Astrocyte of the cerebellum (primary cell): ENCODE measurements around the gene NCS1.

Experiments used
- DNase-seq: peaks from one replicate; pipeline ENCODE4 v3.0.0-alpha.2; 2011; ENCODE audit warnings: low read depth
- H3K4me3 ChIP-seq: 2 replicates; pipeline ENCODE4 v1.5.1; 2011; ENCODE audit warnings: mild to moderate bottlenecking, low read depth, low read length, moderate library complexity
- in situ Hi-C: cut with HindIII; loops from 2 replicates; pipeline ENCODE4 v1.10.0; 2017; ENCODE audit warnings: low sequenced_read_pairs
- TF ChIP-seq, protein P1 (sequence below): IDR thresholded peaks from 2 replicates; pipeline ENCODE4 v1.5.1; 2012; ENCODE audit warnings: low read length, low read depth, moderate library complexity, mild to moderate bottlenecking; ENCODE audit errors: missing control alignments

The NCS1 gene

DNA sequence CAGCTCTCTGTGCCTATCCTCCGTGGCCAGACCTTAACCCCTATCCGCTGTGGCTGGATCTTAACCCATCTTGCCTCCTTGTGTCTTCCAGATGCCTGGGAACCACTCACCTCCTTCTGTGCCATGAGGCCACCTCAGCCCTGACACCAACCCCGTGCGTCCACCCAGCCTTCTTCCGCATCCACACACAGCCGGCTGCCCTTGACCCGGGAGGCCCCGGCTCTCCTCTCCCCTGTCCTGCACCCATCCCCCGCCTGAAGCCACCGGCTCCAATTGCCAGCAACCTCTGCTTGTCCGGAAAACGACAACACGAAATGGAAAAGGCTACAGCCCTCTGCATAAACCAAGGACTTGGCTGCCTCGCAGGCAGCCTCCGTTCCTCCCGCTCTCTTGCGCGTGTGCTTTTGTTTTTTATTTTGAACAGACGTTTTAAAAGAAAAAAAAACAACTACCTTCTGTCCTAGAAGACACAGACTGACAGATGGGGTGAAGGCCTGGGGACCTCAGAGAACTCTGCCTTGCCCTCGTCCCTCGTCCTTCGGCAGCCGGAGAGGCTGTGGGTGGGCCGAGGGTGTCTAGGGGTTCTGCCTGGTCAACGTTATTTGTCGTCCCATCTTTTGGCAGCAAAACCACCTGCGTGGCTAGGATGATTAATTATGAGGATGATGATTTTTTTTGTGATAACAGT, 60.8 kb downstream of the NCS1 start:
- TF ChIP-seq, protein P1, sequence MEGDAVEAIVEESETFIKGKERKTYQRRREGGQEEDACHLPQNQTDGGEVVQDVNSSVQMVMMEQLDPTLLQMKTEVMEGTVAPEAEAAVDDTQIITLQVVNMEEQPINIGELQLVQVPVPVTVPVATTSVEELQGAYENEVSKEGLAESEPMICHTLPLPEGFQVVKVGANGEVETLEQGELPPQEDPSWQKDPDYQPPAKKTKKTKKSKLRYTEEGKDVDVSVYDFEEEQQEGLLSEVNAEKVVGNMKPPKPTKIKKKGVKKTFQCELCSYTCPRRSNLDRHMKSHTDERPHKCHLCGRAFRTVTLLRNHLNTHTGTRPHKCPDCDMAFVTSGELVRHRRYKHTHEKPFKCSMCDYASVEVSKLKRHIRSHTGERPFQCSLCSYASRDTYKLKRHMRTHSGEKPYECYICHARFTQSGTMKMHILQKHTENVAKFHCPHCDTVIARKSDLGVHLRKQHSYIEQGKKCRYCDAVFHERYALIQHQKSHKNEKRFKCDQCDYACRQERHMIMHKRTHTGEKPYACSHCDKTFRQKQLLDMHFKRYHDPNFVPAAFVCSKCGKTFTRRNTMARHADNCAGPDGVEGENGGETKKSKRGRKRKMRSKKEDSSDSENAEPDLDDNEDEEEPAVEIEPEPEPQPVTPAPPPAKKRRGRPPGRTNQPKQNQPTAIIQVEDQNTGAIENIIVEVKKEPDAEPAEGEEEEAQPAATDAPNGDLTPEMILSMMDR: no peak
- no peak for DNase-seq
- in situ Hi-C loops: no loop called here
- H3K4me3 ChIP-seq: no peak overlapping the region

DNA sequence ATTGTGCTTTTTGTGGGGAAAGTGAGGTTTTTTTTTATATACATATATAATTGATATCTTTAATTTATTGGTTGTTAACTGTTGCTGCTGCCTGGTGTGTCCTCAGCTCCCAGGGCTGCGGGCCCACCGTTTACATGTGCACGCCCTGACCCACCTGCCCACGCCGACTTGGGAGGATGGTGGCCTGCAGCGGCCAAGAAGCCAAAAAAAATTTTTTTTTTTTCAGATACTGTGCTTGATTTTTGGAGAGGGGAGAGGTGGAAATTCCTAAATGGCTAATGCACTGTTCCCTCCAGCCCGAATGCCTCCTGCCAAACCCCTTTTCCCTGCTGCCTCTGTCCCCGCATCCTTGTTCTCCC, 61.4 kb downstream of the NCS1 start:
- in situ Hi-C loops: no loop called here
- no peak for DNase-seq
- TF ChIP-seq, protein P1: no peak
- H3K4me3 ChIP-seq: no peak overlapping the region

DNA sequence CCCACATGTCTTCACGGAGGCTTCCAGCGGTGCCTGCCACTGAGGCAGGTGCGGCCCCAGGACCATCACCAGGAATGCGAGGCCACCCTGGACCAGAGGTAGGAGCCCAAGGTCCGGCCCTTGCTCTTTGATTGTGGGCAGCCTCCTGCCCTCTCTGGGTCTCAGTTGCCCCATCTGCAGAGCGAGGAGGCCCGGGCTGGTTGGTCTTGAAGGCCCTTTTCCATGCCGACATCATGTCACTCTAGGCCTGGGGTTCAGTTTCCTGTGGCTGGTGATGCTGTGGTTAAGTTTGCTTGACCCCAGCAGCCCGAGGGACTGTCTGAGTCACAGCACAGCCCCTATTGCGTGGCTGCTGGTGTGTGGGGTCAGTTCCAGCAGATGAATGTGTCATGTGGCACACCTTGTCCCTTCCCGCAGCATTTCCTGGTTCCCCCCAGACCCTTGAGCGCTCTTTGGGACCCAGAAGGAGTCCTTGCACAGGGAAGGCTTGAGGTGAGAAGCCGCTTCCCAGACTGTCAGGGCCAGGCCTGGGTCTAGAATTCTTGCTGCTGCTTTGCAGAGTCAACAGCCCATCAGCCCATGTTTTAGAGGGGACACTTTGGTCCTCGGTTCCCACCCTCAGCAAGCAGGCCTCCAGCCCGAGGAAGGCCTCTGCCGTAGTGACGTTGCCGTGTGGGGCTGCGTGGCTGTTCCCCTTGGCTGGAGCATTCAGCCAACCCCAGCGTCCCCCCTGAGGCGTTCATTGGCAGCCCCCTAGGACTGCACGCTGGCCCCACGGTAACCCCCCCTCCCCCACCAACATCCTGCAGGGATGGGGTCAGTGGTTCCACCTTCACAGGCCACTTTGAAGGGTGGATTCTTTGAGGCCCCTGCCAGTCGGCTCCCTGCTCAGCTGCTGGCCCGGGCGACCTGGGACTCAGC, 62.4 kb downstream of the NCS1 start:
- H3K4me3 ChIP-seq: no peak overlapping the region
- TF ChIP-seq, protein P1: no peak
- no peak for DNase-seq
- in situ Hi-C loops: no loop called here

DNA sequence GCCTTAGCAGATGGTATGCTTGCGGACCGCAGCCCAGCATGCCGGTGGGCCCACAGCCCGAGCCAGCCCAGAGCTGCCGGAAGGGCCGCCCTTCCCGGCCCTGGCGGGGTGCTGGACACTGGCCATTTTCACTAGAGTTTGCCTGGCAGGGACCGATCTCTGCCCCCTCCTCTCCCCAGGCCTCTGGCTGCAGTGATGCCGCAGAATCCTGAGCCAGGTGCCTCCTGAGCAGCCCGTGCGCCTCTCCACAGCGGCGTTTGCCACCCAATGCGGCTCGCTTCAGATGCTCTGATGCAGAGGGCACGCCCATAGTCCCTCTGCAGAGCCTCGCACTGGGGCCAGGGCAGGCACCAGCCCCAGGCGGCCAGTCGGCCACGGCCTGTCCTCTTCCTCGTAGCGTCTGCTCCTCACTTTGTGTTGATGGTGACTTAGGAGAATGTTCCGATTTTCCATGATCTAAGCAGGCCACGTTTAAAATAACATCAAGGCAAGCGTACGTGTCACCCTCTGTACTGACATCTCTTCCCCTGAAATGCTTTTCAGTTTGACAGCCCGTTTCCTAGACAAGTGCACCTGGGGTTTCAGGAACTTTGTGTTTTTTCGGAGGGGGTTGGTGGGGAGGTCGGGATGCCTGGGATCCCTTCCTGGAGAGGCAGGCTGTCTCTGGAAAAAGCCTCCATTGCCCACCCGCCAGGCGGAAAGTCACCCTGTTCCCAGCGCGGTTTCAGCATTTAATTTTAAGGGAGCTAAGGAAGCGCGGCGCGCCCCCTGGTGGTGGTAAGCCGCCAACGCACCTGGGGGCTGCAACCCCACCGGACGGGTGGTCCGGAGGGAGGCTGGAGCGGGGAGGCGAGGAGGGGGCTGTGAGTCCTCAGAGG, 63.6 kb downstream of the NCS1 start:
- in situ Hi-C loops: no loop called here
- DNase-seq: no peak
- TF ChIP-seq, protein P1: peak; percentile 98
- no peak overlapping the region for H3K4me3 ChIP-seq

DNA sequence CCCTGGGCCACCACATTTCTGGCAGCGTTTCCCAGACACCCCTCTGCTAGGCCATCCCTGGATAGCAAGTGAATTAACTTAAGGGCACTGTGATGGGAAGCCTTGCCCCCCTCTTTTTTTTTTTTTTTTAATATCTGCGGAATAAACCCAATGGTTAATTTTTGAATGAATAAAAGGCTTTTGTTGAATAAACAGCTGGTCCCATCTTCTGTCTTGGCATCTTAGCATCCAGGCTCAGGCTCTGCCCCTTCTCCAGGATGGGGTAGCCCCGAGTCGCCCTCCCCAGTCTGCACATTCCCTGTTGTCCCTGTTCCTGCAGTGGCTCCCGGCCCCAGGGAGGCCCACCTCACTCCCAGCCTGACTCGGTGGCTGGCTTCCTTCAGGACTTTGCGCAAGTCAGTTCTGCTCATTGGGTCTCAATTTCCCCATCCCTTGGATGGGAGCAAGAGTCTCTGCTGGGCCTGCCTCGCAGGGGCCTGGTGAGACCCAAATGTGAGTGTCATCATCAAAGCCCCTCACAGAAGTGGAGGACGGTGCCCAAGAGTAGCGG, 64.3 kb downstream of the NCS1 start:
- TF ChIP-seq, protein P1: no peak
- in situ Hi-C loops: no loop called here

DNA sequence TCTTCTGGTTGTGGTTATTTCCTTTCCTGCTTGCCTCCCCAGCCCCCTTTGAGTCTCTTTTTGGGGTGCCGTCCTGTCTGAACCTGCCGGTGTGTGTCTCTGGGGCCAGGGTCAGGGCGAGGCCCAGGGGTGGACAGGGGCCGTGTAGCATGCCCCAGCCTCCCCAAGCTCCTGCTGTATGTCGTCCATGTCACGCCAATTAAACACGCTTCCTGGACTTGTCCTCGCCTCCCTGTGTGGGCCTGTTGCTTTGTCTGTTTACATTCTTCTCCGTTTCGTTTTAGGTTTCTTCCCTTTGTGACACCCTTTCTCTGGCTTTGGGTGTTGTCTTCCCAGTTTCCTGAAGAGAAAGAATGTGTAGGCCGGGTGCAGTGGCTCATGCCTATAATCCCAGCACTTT, 64.9 kb downstream of the NCS1 start:
- no peak overlapping the region for H3K4me3 ChIP-seq
- TF ChIP-seq, protein P1: no peak
- no peak for DNase-seq
- in situ Hi-C loops: no loop called here

More for the DNA sequence above, 64.3 kb downstream of the NCS1 start:
- no peak for DNase-seq
- H3K4me3 ChIP-seq: no peak overlapping the region
